HepG2 (cell line): Measurements from ENCODE around the gene VRK2. TPM values are rescaled to one million over a fixed set of nuclear protein-coding genes. Genes with fewer than 3 reads are reported as not detected.

Source experiments
- ADNP ChIP-seq: sonication (generic); formaldehyde crosslinking; IDR thresholded peaks from 2 replicates; pipeline ENCODE4 v1.4.0; 2020; ENCODE audit warnings: missing genetic modification reagents
- CENPT ChIP-seq: sonication (generic); formaldehyde crosslinking; IDR thresholded peaks from 2 replicates; pipeline ENCODE4 v1.8.0; 2022; ENCODE audit warnings: low read depth, mild to moderate bottlenecking, moderate library complexity, missing genetic modification reagents
- FOXO1 ChIP-seq: sonication (generic); formaldehyde crosslinking; IDR thresholded peaks from 2 replicates; pipeline ENCODE4 v1.4.0; 2020; ENCODE audit warnings: missing genetic modification reagents
- RNF2 ChIP-seq: fragments of 450-650 bp; conservative IDR thresholded peaks from 2 replicates; pipeline ENCODE4 v1.6.1; 2016; ENCODE audit warnings: low read depth
- SAFB2 ChIP-seq: sonication (generic); formaldehyde crosslinking; IDR thresholded peaks from 2 replicates; pipeline ENCODE4 v1.5.1; 2020; ENCODE audit warnings: missing genetic modification reagents, low read depth, mild to moderate bottlenecking, borderline replicate concordance
- SMARCC2 ChIP-seq: fragments of 450-650 bp; IDR thresholded peaks from 2 replicates; pipeline ENCODE4 v1.6.1; 2017; ENCODE audit warnings: antibody characterized with exemption, mild to moderate bottlenecking
- ZNF263 ChIP-seq: sonication (generic); formaldehyde crosslinking; IDR thresholded peaks from 2 replicates; pipeline ENCODE4 v1.4.0; 2020; ENCODE audit warnings: missing genetic modification reagents
- ZNF432 ChIP-seq: sonication (generic); formaldehyde crosslinking; IDR thresholded peaks from 2 replicates; pipeline ENCODE4 v1.5.0; 2020; ENCODE audit warnings: missing genetic modification reagents, mild to moderate bottlenecking, borderline replicate concordance
- ZNF44 ChIP-seq: sonication (generic); formaldehyde crosslinking; IDR thresholded peaks from 2 replicates; pipeline ENCODE4 v1.5.1; 2020; ENCODE audit warnings: mild to moderate bottlenecking, missing genetic modification reagents
- ZNF557 ChIP-seq: sonication (generic); formaldehyde crosslinking; IDR thresholded peaks from 2 replicates; pipeline ENCODE4 v1.4.0; 2020; ENCODE audit warnings: missing genetic modification reagents
- ZNF644 ChIP-seq: IDR thresholded peaks from 2 replicates; pipeline ENCODE4 v1.6.1; 2016; ENCODE audit warnings: low read depth
- polyA plus RNA-seq, 8 experiments: library from polyadenylated mRNA; depleted of rRNA in 3 of 8; stranded (reverse) in 7 of 8; unstranded in 1 of 8; fragments of >200 nt; fragmentation: Illumina TruSeq in 4 of 8; extraction: Trizol in 4 of 8; gene quantifications; 2 replicates each; pipeline versions ENCODE4 v1.2.1 to v1.2.3, GENCODE V29; 2011 to 2016; ENCODE audit warnings: low read depth in 4 of 8, missing spikeins in 1 of 8, mixed read lengths in 1 of 8; ENCODE audit not compliant: insufficient read depth in 1 of 8
- total RNA-seq, 5 experiments: library from RNA; depleted of rRNA; stranded (reverse); fragments of >200 nt; fragmentation: Illumina TruSeq; extraction: Trizol; gene quantifications; 2 replicates each; pipeline ENCODE4 v1.2.3, GENCODE V29; 2016; ENCODE audit warnings: low read depth in 1 of 5
- TF ChIP-seq, protein P1 (sequence below), 2 experiments: fragments of 450-650 bp in 1 of 2; sonication (generic) in 1 of 2; formaldehyde crosslinking in 1 of 2; IDR thresholded peaks; 2 replicates each; pipeline versions ENCODE4 v1.6.1 to v1.8.0; 2016 to 2022; ENCODE audit warnings: antibody characterized with exemption in 1 of 2, mild to moderate bottlenecking in 1 of 2, missing genetic modification reagents in 1 of 2
- TF ChIP-seq, protein P2 (sequence below): sonication (generic); formaldehyde crosslinking; IDR thresholded peaks from 2 replicates; pipeline ENCODE4 v1.5.1; 2020; ENCODE audit warnings: mild to moderate bottlenecking, missing genetic modification reagents, moderate library complexity
- TF ChIP-seq, protein P3 (sequence below): sonication (generic); formaldehyde crosslinking; IDR thresholded peaks from 2 replicates; pipeline ENCODE4 v1.5.1; 2020; ENCODE audit warnings: missing genetic modification reagents, mild to moderate bottlenecking, borderline replicate concordance
- TF ChIP-seq, protein P4 (sequence below): sonication (generic); formaldehyde crosslinking; IDR thresholded peaks from 2 replicates; pipeline ENCODE4 v1.8.0; 2022; ENCODE audit warnings: low read depth, missing genetic modification reagents

VRK2 gene
- total and polyA plus RNA-seq, 2 of the 13 experiments (the other 11 are each of a cell fraction or from before 2014, with no cell fraction given) = 13.3 to 29.1 TPM

DNA sequence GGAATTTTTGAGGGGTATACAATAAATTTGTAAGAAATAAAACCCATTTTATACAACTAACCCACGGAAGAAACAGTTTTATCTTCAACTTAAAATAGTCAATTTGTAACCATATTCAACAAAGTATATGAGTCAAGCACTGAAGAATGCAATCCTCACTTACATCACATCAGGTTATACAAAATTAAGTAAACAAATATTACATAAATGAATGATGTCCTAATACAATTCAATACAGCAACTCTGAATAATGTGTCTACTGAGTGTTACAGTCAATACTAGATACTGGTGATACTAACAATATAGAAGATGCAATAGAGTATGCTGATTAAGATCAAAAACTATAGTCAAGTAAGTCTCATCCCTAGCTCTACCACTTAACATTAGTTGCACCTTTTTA, 135.9 kb downstream of the VRK2 start (continued):
- TF ChIP-seq, protein P1, sequence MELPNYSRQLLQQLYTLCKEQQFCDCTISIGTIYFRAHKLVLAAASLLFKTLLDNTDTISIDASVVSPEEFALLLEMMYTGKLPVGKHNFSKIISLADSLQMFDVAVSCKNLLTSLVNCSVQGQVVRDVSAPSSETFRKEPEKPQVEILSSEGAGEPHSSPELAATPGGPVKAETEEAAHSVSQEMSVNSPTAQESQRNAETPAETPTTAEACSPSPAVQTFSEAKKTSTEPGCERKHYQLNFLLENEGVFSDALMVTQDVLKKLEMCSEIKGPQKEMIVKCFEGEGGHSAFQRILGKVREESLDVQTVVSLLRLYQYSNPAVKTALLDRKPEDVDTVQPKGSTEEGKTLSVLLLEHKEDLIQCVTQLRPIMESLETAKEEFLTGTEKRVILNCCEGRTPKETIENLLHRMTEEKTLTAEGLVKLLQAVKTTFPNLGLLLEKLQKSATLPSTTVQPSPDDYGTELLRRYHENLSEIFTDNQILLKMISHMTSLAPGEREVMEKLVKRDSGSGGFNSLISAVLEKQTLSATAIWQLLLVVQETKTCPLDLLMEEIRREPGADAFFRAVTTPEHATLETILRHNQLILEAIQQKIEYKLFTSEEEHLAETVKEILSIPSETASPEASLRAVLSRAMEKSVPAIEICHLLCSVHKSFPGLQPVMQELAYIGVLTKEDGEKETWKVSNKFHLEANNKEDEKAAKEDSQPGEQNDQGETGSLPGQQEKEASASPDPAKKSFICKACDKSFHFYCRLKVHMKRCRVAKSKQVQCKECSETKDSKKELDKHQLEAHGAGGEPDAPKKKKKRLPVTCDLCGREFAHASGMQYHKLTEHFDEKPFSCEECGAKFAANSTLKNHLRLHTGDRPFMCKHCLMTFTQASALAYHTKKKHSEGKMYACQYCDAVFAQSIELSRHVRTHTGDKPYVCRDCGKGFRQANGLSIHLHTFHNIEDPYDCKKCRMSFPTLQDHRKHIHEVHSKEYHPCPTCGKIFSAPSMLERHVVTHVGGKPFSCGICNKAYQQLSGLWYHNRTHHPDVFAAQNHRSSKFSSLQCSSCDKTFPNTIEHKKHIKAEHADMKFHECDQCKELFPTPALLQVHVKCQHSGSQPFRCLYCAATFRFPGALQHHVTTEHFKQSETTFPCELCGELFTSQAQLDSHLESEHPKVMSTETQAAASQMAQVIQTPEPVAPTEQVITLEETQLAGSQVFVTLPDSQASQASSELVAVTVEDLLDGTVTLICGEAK (IDR thresholded peaks at IDR 0.05) = no peak
- TF ChIP-seq, protein P1 (CRISPR knock-in tag; IDR thresholded peaks at IDR 0.05) = no peak
- no peak for TF ChIP-seq CENPT (CRISPR knock-in tag)
- TF ChIP-seq ZNF44 (CRISPR knock-in tag) = no peak
- no peak for TF ChIP-seq ZNF557 (CRISPR knock-in tag)
- no peak for TF ChIP-seq FOXO1 (CRISPR knock-in tag)
- TF ChIP-seq SAFB2 (CRISPR knock-in tag) = no peak
- TF ChIP-seq, protein P2, sequence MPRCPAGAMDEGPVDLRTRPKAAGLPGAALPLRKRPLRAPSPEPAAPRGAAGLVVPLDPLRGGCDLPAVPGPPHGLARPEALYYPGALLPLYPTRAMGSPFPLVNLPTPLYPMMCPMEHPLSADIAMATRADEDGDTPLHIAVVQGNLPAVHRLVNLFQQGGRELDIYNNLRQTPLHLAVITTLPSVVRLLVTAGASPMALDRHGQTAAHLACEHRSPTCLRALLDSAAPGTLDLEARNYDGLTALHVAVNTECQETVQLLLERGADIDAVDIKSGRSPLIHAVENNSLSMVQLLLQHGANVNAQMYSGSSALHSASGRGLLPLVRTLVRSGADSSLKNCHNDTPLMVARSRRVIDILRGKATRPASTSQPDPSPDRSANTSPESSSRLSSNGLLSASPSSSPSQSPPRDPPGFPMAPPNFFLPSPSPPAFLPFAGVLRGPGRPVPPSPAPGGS (CRISPR knock-in tag) = no peak
- TF ChIP-seq ADNP (CRISPR knock-in tag) = no peak
- no peak for TF ChIP-seq ZNF644 (CRISPR knock-in tag)
- TF ChIP-seq ZNF432 (CRISPR knock-in tag) = no peak
- TF ChIP-seq, protein P3, sequence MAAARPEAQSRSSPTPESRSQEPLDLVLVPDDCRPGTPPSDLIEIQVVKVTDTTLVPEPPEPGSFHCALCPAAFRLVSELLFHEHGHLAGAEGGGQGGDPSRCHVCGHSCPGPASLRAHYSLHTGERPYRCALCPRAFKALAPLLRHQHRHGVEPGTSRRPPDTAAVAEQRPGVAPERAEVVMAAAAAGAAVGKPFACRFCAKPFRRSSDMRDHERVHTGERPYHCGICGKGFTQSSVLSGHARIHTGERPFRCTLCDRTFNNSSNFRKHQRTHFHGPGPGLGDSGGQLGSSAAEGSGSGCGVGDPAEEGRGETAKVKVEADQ (CRISPR knock-in tag) = no peak
- TF ChIP-seq SMARCC2 = no peak
- TF ChIP-seq ZNF263 = no peak
- TF ChIP-seq RNF2 = no peak
- TF ChIP-seq, protein P4, sequence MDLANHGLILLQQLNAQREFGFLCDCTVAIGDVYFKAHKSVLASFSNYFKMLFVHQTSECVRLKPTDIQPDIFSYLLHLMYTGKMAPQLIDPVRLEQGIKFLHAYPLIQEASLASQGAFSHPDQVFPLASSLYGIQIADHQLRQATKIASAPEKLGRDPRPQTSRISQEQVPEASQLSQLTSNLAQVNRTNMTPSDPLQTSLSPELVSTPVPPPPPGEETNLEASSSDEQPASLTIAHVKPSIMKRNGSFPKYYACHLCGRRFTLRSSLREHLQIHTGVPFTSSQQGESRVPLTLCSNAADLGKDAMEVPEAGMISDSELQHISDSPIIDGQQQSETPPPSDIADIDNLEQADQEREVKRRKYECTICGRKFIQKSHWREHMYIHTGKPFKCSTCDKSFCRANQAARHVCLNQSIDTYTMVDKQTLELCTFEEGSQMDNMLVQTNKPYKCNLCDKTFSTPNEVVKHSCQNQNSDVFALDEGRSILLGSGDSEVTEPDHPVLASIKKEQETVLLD (CRISPR knock-in tag) = no peak
- TF ChIP-seq, all 625 proteins: peak for 0
